K562 (cell line): ENCODE results near the gene BGLAP. TPM values are rescaled to one million over a fixed set of nuclear protein-coding genes. Genes with fewer than 3 reads are reported as not detected.

Experiments used
- ATAC-seq: fragments of 200-7000 bp; cut with Tn5 transposase; 3 replicates; pipeline ENCODE4 v1.9.1; 2020; ENCODE audit warnings: moderate library complexity
- BruUV-seq: library from RNA; stranded (reverse); fragments of 400-500 nt; replicated peaks from 2 replicates; lab custom pipeline; 2021; lab: Mats Ljungman, UMichigan
- CTCF ChIA-PET: fragments of 300-600 bp; formaldehyde crosslinking; extraction: SDS; loops from one replicate; lab custom pipeline; 2021; ENCODE audit warnings: low intra/inter-chr PET ratio; lab: Yijun Ruan, JAX
- POLR2A ChIA-PET: fragments of 300-600, 350-650 bp; sonication (Branson Sonifier 250); formaldehyde crosslinking; extraction: SDS; loops from one replicate; lab custom pipeline; 2021; ENCODE audit warnings: antibody characterized with exemption, inconsistent platforms; lab: Yijun Ruan, JAX
- DNase-seq, 4 experiments: peaks; one replicate each; pipeline versions ENCODE4 v3.0.0 to v3.0.0-alpha.2; 2011 to 2018; ENCODE audit warnings: low spot score in 3 of 4, mixed read lengths in 3 of 4; ENCODE audit errors: extremely low read depth in 1 of 4
- FAIRE-seq: peaks from 2 replicates; lab custom pipeline; 2011; peaks lifted over from hg19 to GRCh38; lab: Jason Lieb, UNC
- H2AFZ ChIP-seq: 2 replicates; pipeline ENCODE4 v1.6.0; 2011; ENCODE audit warnings: low read depth, low read length, control low read depth, inconsistent platforms
- H3K27ac ChIP-seq: fragments of 200-600 bp; 3 replicates; pipeline ENCODE4 v1.8.0; 2011; ENCODE audit warnings: low read depth, mild to moderate bottlenecking, control low read depth, inconsistent platforms, low read length, moderate library complexity, mixed read lengths; ENCODE audit errors: extremely low read depth
- H3K27me3 ChIP-seq, 2 experiments: fragments of 300-600 bp in 1 of 2; 2 replicates in 1 of 2; 3 replicates in 1 of 2; pipeline versions ENCODE4 v1.6.0 to v1.8.0; 2011; ENCODE audit warnings: inconsistent platforms in 2 of 2, low read length in 2 of 2, mild to moderate bottlenecking in 1 of 2, mixed read lengths in 1 of 2, moderate library complexity in 1 of 2; ENCODE audit not compliant: control insufficient read depth in 2 of 2, insufficient read depth in 2 of 2
- H3K36me3 ChIP-seq: fragments of 300-600 bp; 3 replicates; pipeline ENCODE4 v1.8.0; 2011; ENCODE audit warnings: mild to moderate bottlenecking, low read length, inconsistent platforms; ENCODE audit not compliant: control insufficient read depth, insufficient read depth
- H3K4me1 ChIP-seq, 2 experiments: fragments of 200-600 bp in 1 of 2; replicated peaks in 1 of 2; 2 replicates in 1 of 2; 3 replicates in 1 of 2; pipeline versions ENCODE4 v1.5.1 to v1.8.0; 2011; ENCODE audit warnings: inconsistent platforms in 2 of 2, low read length in 2 of 2, mild to moderate bottlenecking in 1 of 2, mixed read lengths in 1 of 2, moderate library complexity in 1 of 2; ENCODE audit not compliant: control insufficient read depth in 2 of 2, insufficient read depth in 2 of 2
- H3K4me2 ChIP-seq: 2 replicates; pipeline ENCODE4 v1.6.1; 2011; ENCODE audit warnings: low read length, control low read depth, inconsistent platforms, mixed read lengths; ENCODE audit not compliant: insufficient read depth
- H3K4me3 ChIP-seq: fragments of 200-600 bp; sonication (generic), shearing (Covaris generic); 2 replicates; pipeline ENCODE4 v1.5.1; 2016; ENCODE audit warnings: control low read depth, inconsistent platforms
- H3K79me2 ChIP-seq: fragments of 200-600 bp; 3 replicates; pipeline ENCODE4 v1.8.0; 2011; ENCODE audit warnings: low read length, inconsistent platforms; ENCODE audit not compliant: control insufficient read depth, insufficient read depth
- H3K9ac ChIP-seq, 2 experiments: 2 replicates each; pipeline versions ENCODE4 v1.6.0 to v1.6.1; 2011; ENCODE audit warnings: low read depth in 2 of 2, low read length in 2 of 2, control low read depth in 1 of 2, inconsistent platforms in 1 of 2, mild to moderate bottlenecking in 1 of 2, mixed read lengths in 1 of 2; ENCODE audit not compliant: insufficient read depth in 1 of 2
- H3K9me1 ChIP-seq: one replicate; pipeline ENCODE4 v1.6.0; 2011; ENCODE audit warnings: inconsistent platforms, mild to moderate bottlenecking, low read length, moderate library complexity; ENCODE audit not compliant: control insufficient read depth, insufficient read depth
- H3K9me3 ChIP-seq: replicated peaks from 2 replicates; pipeline ENCODE4 v1.5.1; 2011; ENCODE audit warnings: low read depth, low read length, inconsistent platforms; ENCODE audit not compliant: control insufficient read depth, insufficient read depth
- H4K20me1 ChIP-seq: replicated peaks from 2 replicates; pipeline ENCODE4 v1.6.1; 2011; ENCODE audit warnings: low read length, inconsistent platforms, mixed read lengths; ENCODE audit not compliant: control insufficient read depth, insufficient read depth
- ARID2 ChIP-seq: fragments of 450-650 bp; IDR thresholded peaks from 2 replicates; pipeline ENCODE4 v1.6.1; 2017; ENCODE audit warnings: antibody characterized with exemption, mild to moderate bottlenecking
- ATF7 ChIP-seq: fragments of 450-650 bp; IDR thresholded peaks from 2 replicates; pipeline ENCODE4 v1.7.1; 2014; ENCODE audit warnings: mild to moderate bottlenecking, moderate library complexity
- ETS1 ChIP-seq: conservative IDR thresholded peaks from 2 replicates; pipeline ENCODE4 v1.6.1; 2011; ENCODE audit warnings: low read depth, mild to moderate bottlenecking, low read length; ENCODE audit not compliant: control insufficient read depth
- HLTF ChIP-seq: fragments of 450-650 bp; IDR thresholded peaks from 2 replicates; pipeline ENCODE4 v1.6.1; 2016
- KAT8 ChIP-seq: fragments of 450-650 bp; IDR thresholded peaks from 2 replicates; pipeline ENCODE4 v1.6.1; 2016; ENCODE audit warnings: low read depth, mild to moderate bottlenecking
- POLR2G ChIP-seq: fragments of 200-400 bp; formaldehyde crosslinking; IDR thresholded peaks from 2 replicates; pipeline ENCODE4 v1.6.1; 2017; ENCODE audit warnings: low read depth, mild to moderate bottlenecking, antibody characterized with exemption, low read length, moderate library complexity
- POLR3G ChIP-seq: IDR thresholded peaks from 2 replicates; pipeline ENCODE4 v1.6.1; 2011; ENCODE audit not compliant: insufficient read length, insufficient replicate concordance; ENCODE audit errors: extremely low read depth
- TAF1 ChIP-seq: IDR thresholded peaks from 2 replicates; pipeline ENCODE4 v1.6.1; 2011; ENCODE audit warnings: mild to moderate bottlenecking, low read length, moderate library complexity; ENCODE audit not compliant: insufficient read depth, control insufficient read depth, severe bottlenecking; ENCODE audit errors: extremely low read depth
- ZBTB33 ChIP-seq: sonication (generic); formaldehyde crosslinking; IDR thresholded peaks from 2 replicates; pipeline ENCODE4 v1.8.1; 2023; ENCODE audit warnings: mild to moderate bottlenecking, missing genetic modification reagents
- ZFP36 ChIP-seq: fragments of 150-350 bp; IDR thresholded peaks from 2 replicates; pipeline ENCODE4 v1.6.1; 2018; ENCODE audit warnings: low read length, low read depth; ENCODE audit not compliant: partially characterized antibody
- ZNF311 ChIP-seq: fragments of 250-450 bp; sonication (Bioruptor Pico); IDR thresholded peaks from 2 replicates; pipeline ENCODE4 v1.4.0; 2020; ENCODE audit warnings: mild to moderate bottlenecking, moderate library complexity
- WGBS: fragments of 100-300 bp; shearing (Covaris generic); methylation state at CpG from one replicate; pipeline ENCODE4 v1.1.6; 2016; ENCODE audit warnings: low coverage, mixed read lengths; ENCODE audit not compliant: insufficient coverage; ENCODE audit errors: missing lambda C conversion rate; 5-methylcytosine and 5-hydroxymethylcytosine counted together
- in situ Hi-C: fragments of 300-500 bp; cut with MboI; formaldehyde crosslinking; loops from 4 replicates; pipeline ENCODE4 v1.15.0; 2018; ENCODE audit warnings: inconsistent platforms, mixed read lengths
- intact Hi-C: fragments of 100-400 bp; cut with micrococcal nuclease; formaldehyde crosslinking; loops from 2 replicates; pipeline ENCODE4 v1.14.2; 2022
- polyA plus RNA-seq, 8 experiments: library from polyadenylated mRNA; depleted of rRNA in 4 of 8; stranded (reverse) in 5 of 8; unstranded in 3 of 8; fragments of >200 nt; fragmentation: Nextera tagmentation in 2 of 8; fragmentation: Illumina TruSeq in 1 of 8; extraction: Ambion mirVana in 2 of 8; extraction: Trizol in 1 of 8; gene quantifications; 2 replicates each; pipeline versions ENCODE4 v1.2.1 to v1.2.3, GENCODE V29; 2011 to 2014; ENCODE audit warnings: inconsistent platforms in 1 of 8, missing spikeins in 1 of 8
- total RNA-seq, 7 experiments: library from RNA; depleted of rRNA in 6 of 7; stranded (reverse); fragments of >200 nt in 6 of 7; fragmentation: Illumina TruSeq in 2 of 7; extraction: Trizol in 2 of 7; gene quantifications; 2 replicates each; pipeline versions ENCODE4 v1.2.1 to v1.2.3, GENCODE V29; 2011 to 2021; ENCODE audit warnings: low replicate concordance in 1 of 7

The BGLAP gene
- total and polyA plus RNA-seq, 9 of the 15 experiments (the other 6 are each of a cell fraction or from before 2014, with no cell fraction given), result 0.15 to 1.4 (median 0.28) TPM; not detected in 3

- BruUV-seq, result no TSS peak
- ChIA-PET POLR2A (interaction anchor here (0.6 to 1.0 kb wide), 4 partner anchors 10 to 147 kb away, joined by 3 to 4 read pairs (median 3); no protein-coding TSS in a partner anchor), CTCF (no interaction called here)
- no peak overlapping the region for H2AFZ ChIP-seq
- ATAC-seq (no peak), DNase-seq (no peak), FAIRE-seq (no peak)
- no peaks in the 10 kb centered on the region; the same call in 1 of the 2 replicates for H4K20me1 ChIP-seq
- H3K36me3 ChIP-seq, result peaks cover 11% of the 10 kb centered on the region; the same call in 1 of the 3 replicates
- 81% methylated on average over 15 of the region's 17 CpGs for WGBS
- peak overlapping the region in 1 of 2 experiments; percentile 58; a peak in 1 of 4 replicates for H3K9ac ChIP-seq
- H3K9me3 ChIP-seq, result no peaks in the 10 kb centered on the region
- no peaks in the 10 kb centered on the region for H3K79me2 ChIP-seq
- intact Hi-C loops, result no loop called here
- no peak overlapping the region for H3K4me3 ChIP-seq
- H3K4me2 ChIP-seq, result no peak overlapping the region
- peaks cover 0 to 55% of the 10 kb centered on the region in 2 experiments; a peak in 3 of 5 replicates for H3K4me1 ChIP-seq
- peaks cover 3% of the 10 kb centered on the region for H3K9me1 ChIP-seq
- H3K27ac ChIP-seq, result no peak overlapping the region
- TF ChIP-seq POLR2G (peak; percentile 51), ZNF311 (CRISPR knock-in tag) (no peak)
- H3K27me3 ChIP-seq, result no peaks in the 10 kb centered on the region
- in situ Hi-C loops, result no loop called here
These were observed 2.7 kb downstream of the BGLAP start for GRCh38 chr1:156244712-156245111.

GRCh38 chr1:156245451-156246232 lies 3.7 kb downstream of the BGLAP start:
- no peak overlapping the region for H3K4me3 ChIP-seq
- no TSS peak for BruUV-seq
- no peaks in the 10 kb centered on the region for H3K79me2 ChIP-seq
- in situ Hi-C loops, result no loop called here
- intact Hi-C loops, result no loop called here
- H3K9me3 ChIP-seq, result no peaks in the 10 kb centered on the region
- peaks cover 3% of the 10 kb centered on the region for H3K9me1 ChIP-seq
- H3K27ac ChIP-seq, result no peak overlapping the region
- ChIA-PET POLR2A (interaction anchor here (0.8 to 2.1 kb wide), 7 partner anchors 9 to 293 kb away, joined by 3 to 7 read pairs (median 3); partner anchors contain the start of gene PMF1), CTCF (no interaction called here)
- peak overlapping the region in 1 of 2 experiments; percentile 50; a peak in 2 of 4 replicates for H3K9ac ChIP-seq
- H3K4me1 ChIP-seq, result peaks cover 0 to 56% of the 10 kb centered on the region in 2 experiments; a peak in 3 of 5 replicates
- ATAC-seq, result no peak
- DNase-seq, result no peak
- no peaks in the 10 kb centered on the region for H3K27me3 ChIP-seq
- H2AFZ ChIP-seq, result no peak overlapping the region
- no peaks in the 10 kb centered on the region; the same call in 1 of the 2 replicates for H4K20me1 ChIP-seq
- H3K4me2 ChIP-seq, result no peak overlapping the region
- peaks cover 17% of the 10 kb centered on the region; the same call in 1 of the 3 replicates for H3K36me3 ChIP-seq
- FAIRE-seq, result no peak
- WGBS, result 80% methylated on average over 46 of the region's 69 CpGs
- no peak for TF ChIP-seq ARID2
- TF ChIP-seq POLR3G, result no peak
- no peak for TF ChIP-seq ETS1
- TF ChIP-seq ZBTB33 (CRISPR knock-in tag), result peak; percentile 89
- TF ChIP-seq KAT8, result no peak
- peak; percentile 59 for TF ChIP-seq ZFP36
- TF ChIP-seq TAF1, result no peak
- no peak for TF ChIP-seq ATF7
- TF ChIP-seq HLTF, result no peak
- peak; percentile 64 for TF ChIP-seq POLR2G
